Large intestine (tissue), 12 donors: ENCODE measurements around the gene RSPH6A. TPM values are rescaled to one million over a fixed set of nuclear protein-coding genes. Genes with fewer than 3 reads are reported as not detected.

Experiments
- DNase-seq, 2 donors: peaks; one replicate each; pipeline versions ENCODE4 v3.0.0 to v3.0.0-alpha.2; 2013
- H3K27ac ChIP-seq: one replicate; pipeline ENCODE4 v1.5.1; 2013; ENCODE audit warnings: low read length
- H3K27me3 ChIP-seq: 2 replicates; pipeline ENCODE4 v1.6.1; 2013; ENCODE audit warnings: low read length; ENCODE audit not compliant: control insufficient read depth, insufficient read depth
- H3K36me3 ChIP-seq: 2 replicates; pipeline ENCODE4 v1.6.1; 2013; ENCODE audit warnings: low read length; ENCODE audit not compliant: control insufficient read depth, insufficient read depth
- H3K4me1 ChIP-seq: one replicate; pipeline ENCODE4 v1.6.1; 2013; ENCODE audit warnings: low read length; ENCODE audit not compliant: control insufficient read depth, insufficient read depth
- H3K4me3 ChIP-seq: one replicate; pipeline ENCODE4 v1.5.1; 2013; ENCODE audit warnings: low read length
- H3K9me3 ChIP-seq: one replicate; pipeline ENCODE4 v1.6.1; 2013; ENCODE audit warnings: mild to moderate bottlenecking, low read depth, low read length, moderate library complexity; ENCODE audit not compliant: control insufficient read depth
- WGBS: methylation state at CpG from one replicate; pipeline ENCODE4 v1.1.5; 2013; ENCODE audit warnings: low lambda C conversion rate; ENCODE audit not compliant: insufficient coverage; 5-methylcytosine and 5-hydroxymethylcytosine counted together
- long read RNA-seq, 11 donors: transcript quantifications; one replicate each; lab custom pipeline, GENCODE V29; 2026
- polyA plus RNA-seq: library from polyadenylated mRNA; unstranded; fragments of 120-200 nt; gene quantifications from one replicate; pipeline ENCODE4 v1.2.1, GENCODE V29; 2013

Gene RSPH6A
- polyA plus RNA-seq, result 0.01 TPM
- long read RNA-seq, donor 1, result 0 reads
- long read RNA-seq, donor 2, result 0 reads
- long read RNA-seq, donor 3, result 0 reads
- long read RNA-seq, donor 4, result 0 reads
- long read RNA-seq, donor 5, result 0 reads
- long read RNA-seq, donor 6, result 0 reads
- long read RNA-seq, donor 7, result 0 reads
- long read RNA-seq, donor 8, result 0 reads
- long read RNA-seq, donor 9, result 0 reads
- long read RNA-seq, donor 10, result 0 reads
- long read RNA-seq, donor 11, result 0 reads

DNA sequence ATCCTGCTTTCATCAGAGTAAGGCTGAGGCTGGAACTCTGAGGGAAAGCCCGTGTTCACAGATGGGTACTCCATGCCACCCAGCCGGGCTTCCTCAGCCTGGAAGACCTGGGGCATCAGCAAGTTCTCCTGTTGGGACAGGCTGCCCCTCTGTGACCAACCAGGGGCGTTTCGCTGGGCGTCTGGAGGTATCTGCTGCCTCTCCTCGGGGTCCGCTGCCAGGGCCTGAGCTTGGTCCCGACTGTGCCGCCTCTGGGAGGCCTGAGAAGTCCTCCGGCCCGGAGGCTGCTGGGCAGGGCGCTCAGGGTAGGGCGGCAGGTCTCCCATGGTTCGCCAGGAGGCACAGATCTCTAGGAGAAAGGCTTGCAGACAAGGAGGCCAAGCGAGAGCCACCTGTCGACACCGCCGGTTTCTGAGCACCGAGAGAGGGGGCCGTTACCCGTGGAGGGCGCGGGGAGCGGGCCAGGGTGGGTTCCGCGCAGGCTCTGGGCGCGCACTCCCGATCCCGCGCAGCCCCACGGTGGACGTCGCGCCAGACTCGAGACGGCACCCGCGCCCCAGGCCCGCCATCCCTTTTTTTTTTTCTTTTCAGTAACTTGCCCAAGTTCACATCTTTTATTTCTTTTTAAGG, at the start of gene RSPH6A:
Gene RSPH6A, minus strand, starts transcription at position 458 of the 630 bp plus-strand sequence. Its CDS starts 132 bp downstream, at position 326.
- Histone ChIP-seq H3K4me1 (no peaks in the 10 kb centered on the region), H3K9me3 (no peaks in the 10 kb centered on the region), H3K36me3 (peaks cover 22% of the 10 kb centered on the region), H3K27ac (no peak within 1 kb of the TSS), H3K4me3 (peak within 1 kb of the TSS; percentile 40), H3K27me3 (no peaks in the 10 kb centered on the region)
- no peak for DNase-seq
- WGBS, result no CpG with 5 or more reads among the region's 40 CpGs

DNA sequence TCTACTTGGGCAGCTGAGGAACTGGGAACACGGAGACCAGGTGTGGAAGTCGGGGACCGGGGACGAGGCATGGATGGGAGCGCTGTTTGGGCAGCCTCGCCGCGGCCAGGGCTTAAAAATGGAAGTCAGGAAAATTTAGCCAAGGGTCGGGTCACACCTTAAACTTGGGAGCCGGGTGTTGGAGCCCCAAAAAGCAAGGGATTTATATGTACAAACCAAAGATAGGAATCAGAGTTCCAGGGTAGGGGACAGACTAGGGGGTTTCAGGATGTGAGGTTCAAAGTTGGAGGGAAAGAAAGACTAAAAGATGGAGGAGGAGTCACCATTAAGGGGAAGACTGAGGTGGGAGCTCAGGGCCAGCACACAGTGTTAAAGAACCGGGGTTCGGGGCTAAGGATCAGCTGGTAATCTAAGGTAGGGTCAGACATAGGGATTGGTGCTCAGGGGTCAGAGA, 49.5 kb upstream of the RSPH6A start:
- H3K27ac ChIP-seq, result peak overlapping the region; percentile 74
- H3K27me3 ChIP-seq, result peaks cover 18% of the 10 kb centered on the region
- H3K36me3 ChIP-seq, result peaks cover 8% of the 10 kb centered on the region
- peak overlapping the region; percentile 84 for H3K4me3 ChIP-seq
- H3K9me3 ChIP-seq, result no peaks in the 10 kb centered on the region
- DNase-seq, result no peak
- WGBS, result no CpG with 5 or more reads among the region's 12 CpGs
- peaks cover 13% of the 10 kb centered on the region for H3K4me1 ChIP-seq

DNA sequence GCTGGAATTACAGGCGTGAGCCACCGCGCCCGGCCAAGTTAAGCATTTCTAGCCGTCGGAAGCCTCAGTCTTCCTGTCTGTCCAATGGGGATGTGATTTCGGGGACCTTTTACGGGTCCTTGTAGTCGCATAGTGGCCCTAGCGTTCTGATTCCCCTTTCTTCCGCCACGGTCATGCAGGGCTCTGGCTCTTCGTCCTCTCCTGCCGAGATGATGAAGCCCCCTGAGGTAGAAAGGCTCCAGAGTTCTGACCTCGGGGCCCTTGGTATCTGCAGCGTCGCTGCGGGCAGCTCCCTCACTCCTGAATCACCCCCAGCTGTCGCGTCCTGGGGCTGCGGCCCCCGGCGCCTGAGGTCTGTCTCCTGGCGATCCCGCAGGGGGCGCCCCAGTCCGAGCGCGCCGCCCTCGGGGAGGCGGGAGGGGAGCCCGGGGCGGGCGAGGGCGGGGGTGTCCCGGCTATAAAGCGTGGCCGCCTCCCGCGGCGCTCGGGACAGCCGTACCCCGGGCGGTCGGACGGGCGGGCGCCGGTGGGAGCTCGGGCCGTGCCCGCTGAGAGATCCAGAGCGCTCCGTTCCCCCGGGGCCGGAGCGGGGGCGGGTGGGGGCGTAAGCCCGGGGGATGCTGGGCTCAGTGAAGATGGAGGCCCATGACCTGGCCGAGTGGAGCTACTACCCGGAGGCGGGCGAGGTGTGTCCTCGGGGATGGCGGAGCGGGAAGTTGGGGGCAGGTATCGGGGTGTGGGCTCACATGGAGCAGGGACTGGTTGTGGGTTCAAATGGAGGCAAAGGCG, 48.9 kb upstream of the RSPH6A start, which contains the start of gene FOXA3:
Gene FOXA3, plus strand, starts transcription at position 487 of the 789 bp plus-strand sequence. Its CDS starts 131 bp downstream, at position 618.
- Histone ChIP-seq H3K9me3 (no peaks in the 10 kb centered on the region), H3K27me3 (peaks cover 18% of the 10 kb centered on the region), H3K4me1 (peaks cover 13% of the 10 kb centered on the region), H3K27ac (peak within 1 kb of the TSS; percentile 79), H3K36me3 (peaks cover 13% of the 10 kb centered on the region), H3K4me3 (peak within 1 kb of the TSS; percentile 84)
- DNase-seq, result peak in 1 of 2 donors; percentile 82
- no CpG with 5 or more reads among the region's 71 CpGs for WGBS

DNA sequence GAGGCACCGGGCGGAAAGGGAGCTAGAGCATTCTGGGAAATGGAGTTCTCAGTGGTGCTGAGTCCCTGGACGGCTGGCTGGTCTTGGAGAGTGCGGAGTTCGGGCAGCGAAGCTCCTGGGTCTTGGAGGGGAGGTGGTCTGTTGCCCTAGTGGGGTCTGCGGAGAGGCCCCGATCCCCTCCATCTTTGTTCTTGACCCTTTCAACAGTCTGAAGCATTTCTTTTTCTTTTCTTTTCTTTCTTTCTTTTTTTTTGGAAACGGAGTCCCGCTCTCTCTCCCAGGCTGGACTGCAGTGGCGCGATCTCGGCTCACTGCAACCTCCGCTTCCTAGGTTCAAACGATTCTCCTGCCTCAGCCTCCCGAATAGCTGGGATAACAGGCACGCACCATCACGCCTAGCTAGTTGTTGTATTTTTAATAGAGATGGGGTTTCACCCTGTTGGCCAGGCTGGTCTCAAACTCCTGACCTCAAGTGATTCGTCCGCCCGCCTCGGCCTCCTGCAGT, 48.3 kb upstream of the RSPH6A start:
- Histone ChIP-seq H3K36me3 (peaks cover 17% of the 10 kb centered on the region), H3K4me1 (peaks cover 13% of the 10 kb centered on the region), H3K27ac (peak overlapping the region; percentile 79), H3K4me3 (peak overlapping the region; percentile 65), H3K9me3 (no peaks in the 10 kb centered on the region), H3K27me3 (peaks cover 18% of the 10 kb centered on the region)
- DNase-seq, result no peak
- 20% methylated on average over 1 of the region's 22 CpGs for WGBS

DNA sequence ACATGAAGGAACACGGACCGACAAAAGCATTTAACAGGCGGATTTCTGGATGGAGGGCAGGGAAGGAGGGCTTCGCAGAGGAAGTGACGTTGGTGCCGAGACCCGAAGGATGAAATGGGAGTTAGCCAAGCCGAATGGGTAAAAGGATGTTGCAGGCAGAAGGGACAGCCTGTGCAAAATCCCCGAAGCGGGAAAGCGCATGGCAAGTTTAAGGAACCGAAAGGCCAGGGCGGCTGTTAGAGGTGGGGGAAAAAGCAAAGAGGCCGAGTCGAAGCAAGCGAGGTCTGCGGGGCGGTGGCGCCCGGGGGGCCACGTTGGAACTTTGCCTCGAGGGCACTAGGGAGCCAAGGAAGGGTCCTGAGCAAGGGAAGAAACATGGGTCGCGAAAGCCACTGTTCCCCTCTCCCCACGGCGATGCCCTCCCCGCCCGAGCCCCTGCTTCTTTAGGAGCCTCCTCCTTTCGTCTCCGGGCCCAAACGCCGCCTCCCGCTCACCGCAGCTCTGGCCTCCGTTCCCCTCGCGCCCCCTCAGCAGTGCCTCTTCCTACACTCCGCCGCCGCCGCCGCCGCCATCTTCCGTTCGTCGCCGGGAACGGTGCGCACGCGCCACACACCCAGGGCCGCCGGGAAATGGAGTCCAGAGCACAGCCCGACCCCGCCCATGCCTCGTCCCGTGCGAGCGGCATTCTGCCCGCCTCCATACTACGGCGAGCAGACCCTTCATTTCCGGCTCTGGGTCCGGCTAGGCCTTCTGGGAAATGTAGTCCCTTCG, 47.6 kb upstream of the RSPH6A start, which contains the start of gene SYMPK:
Gene SYMPK, minus strand, starts transcription at position 584 of the 771 bp plus-strand sequence. CDS start 8,652 bp downstream, outside the sequence.
- peaks cover 13% of the 10 kb centered on the region for H3K4me1 ChIP-seq

DNA sequence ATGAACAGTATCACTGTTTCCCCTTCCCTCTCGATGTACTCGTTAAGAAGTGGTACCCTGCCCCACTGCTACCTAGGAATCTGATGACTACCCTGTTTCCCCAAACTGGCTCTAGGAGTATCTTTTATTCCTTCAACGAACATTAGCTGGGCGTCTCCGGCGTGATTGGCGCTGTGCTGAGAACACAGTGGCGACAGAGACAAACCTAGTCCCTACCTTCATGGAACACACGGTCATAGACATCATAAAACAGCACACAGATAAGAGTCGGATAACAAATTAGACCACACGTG, 47.1 kb upstream of the RSPH6A start:
- DNase-seq, result no peak
- Histone ChIP-seq H3K27me3 (peaks cover 18% of the 10 kb centered on the region), H3K4me1 (peaks cover 13% of the 10 kb centered on the region), H3K9me3 (no peaks in the 10 kb centered on the region), H3K27ac (peak overlapping the region; percentile 79), H3K36me3 (peaks cover 20% of the 10 kb centered on the region), H3K4me3 (peak overlapping the region; percentile 89)
- no CpG with 5 or more reads among the region's 11 CpGs for WGBS

More for the DNA sequence above, 47.6 kb upstream of the RSPH6A start, which contains the start of gene SYMPK:
- peak within 1 kb of the TSS; percentile 79 for H3K27ac ChIP-seq
- DNase-seq, result peak; percentile 99
- no peaks in the 10 kb centered on the region for H3K9me3 ChIP-seq
- peaks cover 18% of the 10 kb centered on the region for H3K27me3 ChIP-seq
- peaks cover 20% of the 10 kb centered on the region for H3K36me3 ChIP-seq
- WGBS, result 0% methylated on average over 1 of the region's 65 CpGs
- H3K4me3 ChIP-seq, result peak within 1 kb of the TSS; percentile 89

DNA sequence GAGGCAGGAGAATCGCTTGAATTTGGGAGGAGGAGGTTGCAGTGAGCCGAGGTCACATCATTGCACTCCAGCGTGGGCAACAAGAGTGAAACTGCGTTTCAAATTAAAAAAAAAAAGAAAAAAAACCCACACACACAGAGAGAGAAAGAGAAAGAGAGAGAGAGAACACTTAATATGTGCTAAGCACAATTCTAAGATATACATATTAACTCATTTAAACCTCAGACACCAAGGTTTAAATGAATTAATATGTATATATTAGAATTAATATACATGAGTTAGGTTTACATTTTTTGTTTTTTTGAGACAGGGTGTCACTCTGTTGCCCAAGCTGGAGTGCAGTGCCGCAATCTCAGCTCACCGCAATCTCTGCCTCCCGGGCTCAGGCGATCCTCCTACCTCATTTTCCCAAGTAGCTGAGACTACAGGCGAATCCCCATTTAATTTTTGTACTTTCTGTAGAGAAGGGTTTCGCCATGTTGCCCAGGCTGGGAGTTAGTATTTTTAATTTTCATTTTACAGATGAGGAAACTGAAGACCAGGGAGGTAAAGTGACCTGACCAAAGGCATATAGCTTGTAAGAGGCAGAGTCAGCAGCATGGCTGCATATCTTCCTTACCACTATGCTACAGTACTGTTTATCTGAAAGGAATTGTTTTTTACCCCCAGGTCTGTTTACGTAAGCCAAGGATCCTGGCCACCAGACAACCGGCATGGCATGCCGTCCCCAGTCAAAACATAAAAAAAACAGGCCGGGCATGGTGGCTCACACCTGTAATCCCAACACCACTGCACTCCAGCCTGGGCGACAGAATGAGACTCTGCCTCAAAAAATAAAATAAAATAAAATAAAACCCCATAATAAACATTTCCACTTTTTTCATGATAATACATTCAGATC, 45.5 kb upstream of the RSPH6A start:
- Histone ChIP-seq H3K9me3 (no peaks in the 10 kb centered on the region), H3K4me3 (no peak overlapping the region), H3K36me3 (peaks cover 27% of the 10 kb centered on the region), H3K27me3 (peaks cover 18% of the 10 kb centered on the region), H3K4me1 (peaks cover 6% of the 10 kb centered on the region), H3K27ac (no peak overlapping the region)
- DNase-seq, result no peak
- WGBS, result 80% methylated on average over 2 of the region's 15 CpGs

DNA sequence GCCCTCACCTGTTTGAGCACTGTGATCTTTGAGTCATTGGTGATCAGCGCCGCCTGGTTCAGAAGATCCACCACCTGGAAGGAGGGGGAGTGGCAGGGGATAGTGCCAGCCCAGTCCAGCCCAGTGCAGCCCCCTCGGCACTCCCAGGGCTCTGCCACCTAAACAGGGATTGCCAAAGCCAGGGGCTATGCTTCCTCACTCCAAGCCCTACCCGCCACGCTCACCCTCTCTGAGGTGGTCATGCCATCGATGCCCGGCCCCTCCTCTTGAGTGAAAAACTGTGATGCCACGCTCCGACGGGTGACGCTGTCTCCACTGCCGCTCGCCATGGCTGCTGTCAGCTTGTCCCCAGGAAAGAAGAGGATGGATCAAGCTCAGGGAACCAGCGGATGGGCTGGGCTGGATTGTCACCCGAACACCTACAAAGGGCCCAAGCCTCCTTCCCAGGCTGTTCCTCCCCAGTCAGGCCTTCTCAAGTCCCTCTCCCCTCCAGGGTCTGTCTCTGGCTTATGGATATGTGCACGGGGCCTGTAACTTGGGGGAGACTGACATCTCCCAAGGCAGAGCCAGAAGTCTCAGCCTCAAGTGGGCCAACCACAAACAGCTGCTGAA, 39.2 kb upstream of the RSPH6A start:
- no peak overlapping the region for H3K27ac ChIP-seq
- H3K4me1 ChIP-seq, result no peaks in the 10 kb centered on the region
- H3K36me3 ChIP-seq, result peaks cover 61% of the 10 kb centered on the region
- no CpG with 5 or more reads among the region's 16 CpGs for WGBS
- no peak for DNase-seq
- H3K4me3 ChIP-seq, result no peak overlapping the region
- H3K27me3 ChIP-seq, result no peaks in the 10 kb centered on the region
- no peaks in the 10 kb centered on the region for H3K9me3 ChIP-seq

DNA sequence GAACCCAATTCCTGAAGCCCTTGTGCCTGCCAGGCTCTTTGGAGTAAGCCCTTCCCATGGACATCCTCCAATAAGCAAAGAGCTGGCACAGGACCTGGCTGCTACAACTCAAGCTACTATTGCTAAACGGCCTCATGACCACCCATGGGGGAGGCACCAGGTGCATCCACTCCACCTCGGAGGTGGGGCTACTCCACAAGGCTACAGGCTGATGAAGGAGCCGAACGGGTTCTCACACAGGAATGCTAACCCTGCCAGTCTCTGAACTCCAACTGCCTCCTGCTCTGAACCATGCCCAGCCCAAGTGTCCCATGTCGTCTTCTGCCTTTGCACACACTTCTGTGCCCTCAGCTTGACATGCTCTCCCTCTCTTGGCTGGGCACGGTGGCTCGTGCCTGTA, 37.9 kb upstream of the RSPH6A start:
- WGBS, result no CpG with 5 or more reads among the region's 7 CpGs
- H3K36me3 ChIP-seq, result peaks cover 65% of the 10 kb centered on the region
- H3K4me1 ChIP-seq, result no peaks in the 10 kb centered on the region
- no peak overlapping the region for H3K27ac ChIP-seq
- no peak overlapping the region for H3K4me3 ChIP-seq
- no peak for DNase-seq
- H3K9me3 ChIP-seq, result no peaks in the 10 kb centered on the region
- H3K27me3 ChIP-seq, result no peaks in the 10 kb centered on the region
